K562 (cell line): Measurements from ENCODE around the gene DNALI1. TPM values are rescaled to one million over a fixed set of nuclear protein-coding genes. Genes with fewer than 3 reads are reported as not detected.

ENCODE experiments used
- BRF1 ChIP-seq: IDR thresholded peaks from 3 replicates; pipeline ENCODE4 v1.6.1; 2011; ENCODE audit warnings: borderline replicate concordance, mild to moderate bottlenecking; ENCODE audit not compliant: insufficient read length; ENCODE audit errors: extremely low read depth
- CBX2 ChIP-seq: fragments of 200-600 bp; sonication (generic); IDR thresholded peaks from one replicate; pipeline ENCODE4 v1.6.1; 2012; ENCODE audit warnings: mild to moderate bottlenecking, low read length, inconsistent platforms; ENCODE audit not compliant: insufficient read depth, poor library complexity, severe bottlenecking
- CGGBP1 ChIP-seq: fragments of 250-450 bp; sonication (Bioruptor Pico); IDR thresholded peaks from 2 replicates; pipeline ENCODE4 v1.9.0; 2021; ENCODE audit warnings: mild to moderate bottlenecking
- DIDO1 ChIP-seq: fragments of 450-650 bp; IDR thresholded peaks from 2 replicates; pipeline ENCODE4 v1.6.1; 2016; ENCODE audit warnings: low read depth, missing biosample characterization, missing genetic modification characterization
- GABPB1 ChIP-seq: sonication (generic); formaldehyde crosslinking; IDR thresholded peaks from 2 replicates; pipeline ENCODE4 v1.8.0; 2022; ENCODE audit warnings: mild to moderate bottlenecking, missing genetic modification reagents
- HEY1 ChIP-seq: fragments of 250-450 bp; sonication (Bioruptor Pico); IDR thresholded peaks from 2 replicates; pipeline ENCODE4 v1.5.0; 2020; ENCODE audit warnings: mild to moderate bottlenecking, moderate library complexity, borderline replicate concordance
- HNRNPL ChIP-seq: fragments of 200-400 bp; formaldehyde crosslinking; IDR thresholded peaks from 2 replicates; pipeline ENCODE4 v1.6.1; 2017; ENCODE audit warnings: low read depth, mild to moderate bottlenecking, low read length
- ILK ChIP-seq: fragments of 450-650 bp; IDR thresholded peaks from 2 replicates; pipeline ENCODE4 v1.6.1; 2016; ENCODE audit warnings: missing genetic modification characterization, low read depth, mild to moderate bottlenecking, missing compliant biosample characterization, moderate library complexity, borderline replicate concordance
- NCOR1 ChIP-seq: fragments of 450-650 bp; IDR thresholded peaks from 2 replicates; pipeline ENCODE4 v1.6.1; 2016; ENCODE audit warnings: mild to moderate bottlenecking, moderate library complexity
- PHF8 ChIP-seq: fragments of 200-600 bp; sonication (generic); IDR thresholded peaks from 2 replicates; pipeline ENCODE4 v1.6.1; 2012; ENCODE audit warnings: mixed run types, mild to moderate bottlenecking, inconsistent platforms, low read length, moderate library complexity, borderline replicate concordance
- RBFOX2 ChIP-seq: fragments of 200-400 bp; formaldehyde crosslinking; IDR thresholded peaks from 2 replicates; pipeline ENCODE4 v1.6.1; 2017; ENCODE audit warnings: low read depth, mild to moderate bottlenecking, low read length, moderate library complexity
- SNIP1 ChIP-seq: fragments of 450-650 bp; IDR thresholded peaks from 2 replicates; pipeline ENCODE4 v1.7.1; 2017; ENCODE audit warnings: low read depth, mild to moderate bottlenecking
- STAT5B ChIP-seq: fragments of 250-450 bp; sonication (Bioruptor Pico); IDR thresholded peaks from 2 replicates; pipeline ENCODE4 v1.8.0; 2021; ENCODE audit warnings: mild to moderate bottlenecking, inconsistent platforms
- TCF3 ChIP-seq: sonication (generic); formaldehyde crosslinking; IDR thresholded peaks from 2 replicates; pipeline ENCODE4 v1.4.0; 2020; ENCODE audit warnings: mild to moderate bottlenecking, missing genetic modification reagents
- ZNF121 ChIP-seq: sonication (generic); formaldehyde crosslinking; conservative IDR thresholded peaks from 2 replicates; pipeline ENCODE4 v1.8.0; 2022; ENCODE audit warnings: missing genetic modification reagents
- ZNF311 ChIP-seq: fragments of 250-450 bp; sonication (Bioruptor Pico); IDR thresholded peaks from 2 replicates; pipeline ENCODE4 v1.4.0; 2020; ENCODE audit warnings: mild to moderate bottlenecking, moderate library complexity
- ZNF583 ChIP-seq: fragments of 250-450 bp; sonication (Bioruptor Pico); IDR thresholded peaks from 2 replicates; pipeline ENCODE4 v1.4.0; 2020
- ZNF79 ChIP-seq: fragments of 250-450 bp; sonication (Bioruptor Pico); IDR thresholded peaks from 2 replicates; pipeline ENCODE4 v1.4.0; 2020; ENCODE audit warnings: low read depth, mild to moderate bottlenecking, moderate library complexity
- ZSCAN32 ChIP-seq: fragments of 450-650 bp; formaldehyde crosslinking; IDR thresholded peaks from 2 replicates; pipeline ENCODE4 v1.4.0; 2020; ENCODE audit warnings: mild to moderate bottlenecking, moderate library complexity
- polyA plus RNA-seq, 8 experiments: library from polyadenylated mRNA; depleted of rRNA in 4 of 8; stranded (reverse) in 5 of 8; unstranded in 3 of 8; fragments of >200 nt; fragmentation: Nextera tagmentation in 2 of 8; fragmentation: Illumina TruSeq in 1 of 8; extraction: Ambion mirVana in 2 of 8; extraction: Trizol in 1 of 8; gene quantifications; 2 replicates each; pipeline versions ENCODE4 v1.2.1 to v1.2.3, GENCODE V29; 2011 to 2014; ENCODE audit warnings: inconsistent platforms in 1 of 8, missing spikeins in 1 of 8
- total RNA-seq, 7 experiments: library from RNA; depleted of rRNA in 6 of 7; stranded (reverse); fragments of >200 nt in 6 of 7; fragmentation: Illumina TruSeq in 2 of 7; extraction: Trizol in 2 of 7; gene quantifications; 2 replicates each; pipeline versions ENCODE4 v1.2.1 to v1.2.3, GENCODE V29; 2011 to 2021; ENCODE audit warnings: low replicate concordance in 1 of 7
- TF ChIP-seq, protein P1 (sequence below): sonication (generic); formaldehyde crosslinking; IDR thresholded peaks from 2 replicates; pipeline ENCODE4 v1.8.0; 2023; ENCODE audit warnings: mild to moderate bottlenecking, missing genetic modification reagents
- TF ChIP-seq, protein P2 (sequence below), 2 experiments: IDR thresholded peaks; 2 replicates each; pipeline ENCODE4 v1.6.1; 2011; ENCODE audit warnings: borderline replicate concordance in 1 of 2, control low read depth in 1 of 2, low read depth in 1 of 2, low read length in 1 of 2, mild to moderate bottlenecking in 1 of 2, mixed read lengths in 1 of 2, moderate library complexity in 1 of 2; ENCODE audit not compliant: insufficient read depth in 1 of 2, insufficient read length in 1 of 2, poor library complexity in 1 of 2, severe bottlenecking in 1 of 2; ENCODE audit errors: extremely low read depth in 1 of 2
- TF ChIP-seq, protein P3 (sequence below): sonication (generic); formaldehyde crosslinking; IDR thresholded peaks from 2 replicates; pipeline ENCODE4 v1.8.0; 2022; ENCODE audit warnings: mild to moderate bottlenecking, missing genetic modification reagents

DNALI1 gene
- total and polyA plus RNA-seq, 9 of the 15 experiments (the other 6 are each of a cell fraction or from before 2014, with no cell fraction given) = 0.87 to 5.6 (median 1.2) TPM

GRCh38 chr1:37514350-37515184 is 42.2 kb upstream of the DNALI1 start, which contains the start of gene MEAF6 (continued):
- TF ChIP-seq ILK (tag) = no peak
- no peak for TF ChIP-seq ZNF311
- TF ChIP-seq ZSCAN32 = no peak
- peak; percentile 94; the same call in 1 of the 2 replicates for TF ChIP-seq SNIP1
- TF ChIP-seq HEY1 (CRISPR knock-in tag) = no peak
- TF ChIP-seq GABPB1 (CRISPR knock-in tag) = no peak; the same call in 1 of the 2 replicates
- peak; percentile 99 for TF ChIP-seq RBFOX2
- TF ChIP-seq STAT5B (CRISPR knock-in tag) = no peak
- TF ChIP-seq, protein P1, sequence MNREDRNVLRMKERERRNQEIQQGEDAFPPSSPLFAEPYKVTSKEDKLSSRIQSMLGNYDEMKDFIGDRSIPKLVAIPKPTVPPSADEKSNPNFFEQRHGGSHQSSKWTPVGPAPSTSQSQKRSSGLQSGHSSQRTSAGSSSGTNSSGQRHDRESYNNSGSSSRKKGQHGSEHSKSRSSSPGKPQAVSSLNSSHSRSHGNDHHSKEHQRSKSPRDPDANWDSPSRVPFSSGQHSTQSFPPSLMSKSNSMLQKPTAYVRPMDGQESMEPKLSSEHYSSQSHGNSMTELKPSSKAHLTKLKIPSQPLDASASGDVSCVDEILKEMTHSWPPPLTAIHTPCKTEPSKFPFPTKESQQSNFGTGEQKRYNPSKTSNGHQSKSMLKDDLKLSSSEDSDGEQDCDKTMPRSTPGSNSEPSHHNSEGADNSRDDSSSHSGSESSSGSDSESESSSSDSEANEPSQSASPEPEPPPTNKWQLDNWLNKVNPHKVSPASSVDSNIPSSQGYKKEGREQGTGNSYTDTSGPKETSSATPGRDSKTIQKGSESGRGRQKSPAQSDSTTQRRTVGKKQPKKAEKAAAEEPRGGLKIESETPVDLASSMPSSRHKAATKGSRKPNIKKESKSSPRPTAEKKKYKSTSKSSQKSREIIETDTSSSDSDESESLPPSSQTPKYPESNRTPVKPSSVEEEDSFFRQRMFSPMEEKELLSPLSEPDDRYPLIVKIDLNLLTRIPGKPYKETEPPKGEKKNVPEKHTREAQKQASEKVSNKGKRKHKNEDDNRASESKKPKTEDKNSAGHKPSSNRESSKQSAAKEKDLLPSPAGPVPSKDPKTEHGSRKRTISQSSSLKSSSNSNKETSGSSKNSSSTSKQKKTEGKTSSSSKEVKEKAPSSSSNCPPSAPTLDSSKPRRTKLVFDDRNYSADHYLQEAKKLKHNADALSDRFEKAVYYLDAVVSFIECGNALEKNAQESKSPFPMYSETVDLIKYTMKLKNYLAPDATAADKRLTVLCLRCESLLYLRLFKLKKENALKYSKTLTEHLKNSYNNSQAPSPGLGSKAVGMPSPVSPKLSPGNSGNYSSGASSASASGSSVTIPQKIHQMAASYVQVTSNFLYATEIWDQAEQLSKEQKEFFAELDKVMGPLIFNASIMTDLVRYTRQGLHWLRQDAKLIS (CRISPR knock-in tag) = no peak
- no peak for TF ChIP-seq CBX2
- TF ChIP-seq, protein P2, sequence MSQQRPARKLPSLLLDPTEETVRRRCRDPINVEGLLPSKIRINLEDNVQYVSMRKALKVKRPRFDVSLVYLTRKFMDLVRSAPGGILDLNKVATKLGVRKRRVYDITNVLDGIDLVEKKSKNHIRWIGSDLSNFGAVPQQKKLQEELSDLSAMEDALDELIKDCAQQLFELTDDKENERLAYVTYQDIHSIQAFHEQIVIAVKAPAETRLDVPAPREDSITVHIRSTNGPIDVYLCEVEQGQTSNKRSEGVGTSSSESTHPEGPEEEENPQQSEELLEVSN (IDR thresholded peaks at IDR 0.05; ENCODE audit: borderline replicate concordance in 1 of 2, extremely low read depth in 1 of 2, insufficient read depth in 1 of 2, insufficient read length in 1 of 2, low read depth in 1 of 2, low read length in 1 of 2, poor library complexity in 1 of 2, severe bottlenecking in 1 of 2) = peak; percentile 92 to 99
- TF ChIP-seq DIDO1 (tag) = no peak
- no peak for TF ChIP-seq HNRNPL
- 0 out of 2 replicates have a peak, but pooled peaks have one; percentile 16 for TF ChIP-seq TCF3
- TF ChIP-seq NCOR1 = no peak
- TF ChIP-seq ZNF583 = no peak
- no peak for TF ChIP-seq ZNF79 (CRISPR knock-in tag)
- TF ChIP-seq PHF8 = peak; percentile 89; the same call in 1 of the 2 replicates
- TF ChIP-seq, protein P3, sequence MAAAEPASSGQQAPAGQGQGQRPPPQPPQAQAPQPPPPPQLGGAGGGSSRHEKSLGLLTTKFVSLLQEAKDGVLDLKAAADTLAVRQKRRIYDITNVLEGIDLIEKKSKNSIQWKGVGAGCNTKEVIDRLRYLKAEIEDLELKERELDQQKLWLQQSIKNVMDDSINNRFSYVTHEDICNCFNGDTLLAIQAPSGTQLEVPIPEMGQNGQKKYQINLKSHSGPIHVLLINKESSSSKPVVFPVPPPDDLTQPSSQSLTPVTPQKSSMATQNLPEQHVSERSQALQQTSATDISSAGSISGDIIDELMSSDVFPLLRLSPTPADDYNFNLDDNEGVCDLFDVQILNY (CRISPR knock-in tag) = peak; percentile 74; the same call in 1 of the 2 replicates
- TF ChIP-seq ZNF121 (CRISPR knock-in tag) = no peak
- no peak for TF ChIP-seq BRF1
- TF ChIP-seq CGGBP1 (CRISPR knock-in tag) = no peak
